ENCODE data around the gene GPX2.

GRCh38 chr14:64951291-64951690, 8.7 kb upstream of the GPX2 start:
- TF ChIP-seq POLR2A (IDR thresholded peaks at IDR 0.05) (no peak), CTCF (IDR thresholded peaks at IDR 0.05) (no peak)
